Omental fat pad (tissue), 4 donors: Measurements from ENCODE around the gene ARHGAP24. TPM values are rescaled to one million over a fixed set of nuclear protein-coding genes. Genes with fewer than 3 reads are reported as not detected.

ENCODE experiments used
- ATAC-seq: fragments of 150-250 bp; one replicate; pipeline ENCODE4 v1.9.1; 2016; ENCODE audit warnings: mild to moderate bottlenecking, moderate library complexity; ENCODE audit not compliant: low FRiP score
- DNase-seq: peaks from one replicate; pipeline ENCODE4 v3.0.0-alpha.2; 2019; ENCODE audit warnings: low spot score
- CTCF ChIP-seq, 3 donors: fragments of 450-650 bp; IDR thresholded peaks; one replicate each; pipeline ENCODE4 v1.5.1; 2016 to 2017; ENCODE audit warnings: antibody characterized with exemption in 3 of 3, mild to moderate bottlenecking in 3 of 3, moderate library complexity in 2 of 3
- total RNA-seq, 4 donors: library from RNA; depleted of rRNA; stranded (reverse); fragments of >200 nt; gene quantifications; one replicate each; pipeline ENCODE4 v1.1.0, GENCODE V29; 2016

The ARHGAP24 gene
- total RNA-seq, 4 donors from 2014 or later = 42.3 to 57.2 (median 52.8) TPM

DNA sequence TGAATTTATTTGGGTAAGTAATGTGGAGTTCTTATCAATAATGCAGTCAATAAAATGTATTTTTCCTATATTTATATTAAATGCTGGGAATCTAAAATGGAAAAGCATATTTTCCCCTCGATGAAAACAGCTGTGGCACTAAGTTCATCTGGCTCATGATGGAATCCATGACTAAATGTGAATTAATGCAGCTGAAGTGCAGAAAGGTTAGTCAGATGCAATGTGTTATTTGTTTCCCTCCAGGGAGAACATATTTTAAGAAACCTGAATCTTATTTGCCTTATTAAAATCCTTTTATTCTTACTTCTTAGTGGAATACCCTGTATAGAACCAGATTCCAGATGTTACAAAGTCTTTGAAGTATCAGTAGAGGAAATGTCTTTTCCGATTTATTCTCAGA, 247.9 kb downstream of the ARHGAP24 start:
- ATAC-seq (no peak), DNase-seq (no peak)
- no peak for TF ChIP-seq CTCF (IDR thresholded peaks at IDR 0.05)

GRCh38 chr4:85724791-85725563, 250.0 kb downstream of the ARHGAP24 start:
- no peak for TF ChIP-seq CTCF (IDR thresholded peaks at IDR 0.05)
- no peak for ATAC-seq

GRCh38 chr4:85725721-85726170, 250.8 kb downstream of the ARHGAP24 start:
- no peak for TF ChIP-seq CTCF (IDR thresholded peaks at IDR 0.05)
- peak; percentile 53 for ATAC-seq
- no peak for DNase-seq

More at GRCh38 chr4:85724791-85725563, 250.0 kb downstream of the ARHGAP24 start:
- DNase-seq = no peak

GRCh38 chr4:85726555-85726954, 251.6 kb downstream of the ARHGAP24 start:
- DNase-seq = no peak
- ATAC-seq = no peak
- no peak for TF ChIP-seq CTCF (IDR thresholded peaks at IDR 0.05)

DNA sequence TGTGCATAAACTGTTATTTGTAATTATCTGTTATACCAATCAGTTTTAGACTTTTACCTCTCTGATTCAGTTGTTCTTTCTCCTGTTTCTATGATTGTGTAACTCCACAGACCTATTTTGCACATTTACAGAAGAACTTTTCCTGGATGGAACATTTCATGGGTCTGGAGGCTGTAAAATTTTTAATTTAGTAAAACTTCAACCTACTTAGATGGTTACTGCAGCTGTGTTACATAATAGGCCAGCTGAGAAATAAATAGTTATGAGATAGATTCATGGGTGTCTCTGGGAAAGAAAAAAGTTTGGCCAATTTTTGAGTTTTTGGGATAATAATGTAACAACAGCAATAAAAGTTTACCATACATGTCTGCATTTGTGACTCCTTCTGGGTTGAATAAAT, 253.5 kb downstream of the ARHGAP24 start:
- no peak for DNase-seq
- no peak for TF ChIP-seq CTCF (IDR thresholded peaks at IDR 0.05)
- no peak for ATAC-seq

GRCh38 chr4:85732124-85732523, 257.2 kb downstream of the ARHGAP24 start:
- ATAC-seq = no peak
- TF ChIP-seq CTCF (IDR thresholded peaks at IDR 0.05) = no peak
- DNase-seq = no peak

- TF ChIP-seq CTCF (IDR thresholded peaks at IDR 0.05) = no peak
- no peak for ATAC-seq
- DNase-seq = no peak
These were observed 258.8 kb downstream of the ARHGAP24 start for GRCh38 chr4:85733798-85734197.
